Naive thymus-derived CD4-positive, alpha-beta T cell (primary cell): ENCODE measurements around the gene SNX22. TPM values are rescaled to one million over a fixed set of nuclear protein-coding genes. Genes with fewer than 3 reads are reported as not detected.

Experiments used
- ATAC-seq: fragments of 150-1000 bp; cut with Tn5 transposase; 2 replicates; pipeline ENCODE4 v1.10.0; 2021; ENCODE audit warnings: mild to moderate bottlenecking, moderate library complexity
- CTCF ChIA-PET: fragments of 350-600 bp; sonication (Branson Sonifier 250); formaldehyde crosslinking; loops from one replicate; lab custom pipeline; 2021; ENCODE audit warnings: antibody characterized with exemption; lab: Charles Lee
- POLR2A ChIA-PET: fragments of 350-600 bp; sonication (Branson Sonifier 250); formaldehyde crosslinking; loops from one replicate; lab custom pipeline; 2021; ENCODE audit warnings: antibody characterized with exemption, inconsistent platforms; lab: Charles Lee
- DNase-seq, 9 donors: peaks; one replicate each; pipeline versions ENCODE4 v3.0.0 to v3.0.0-alpha.2; 2020 to 2022; ENCODE audit warnings: mixed read lengths in 1 of 9
- H3K27ac ChIP-seq: one replicate; pipeline ENCODE4 v1.7.0; 2013; ENCODE audit warnings: mild to moderate bottlenecking, low read depth, low read length, moderate library complexity
- H3K27me3 ChIP-seq, 2 donors: one replicate each; pipeline ENCODE4 v1.7.0; 2013; ENCODE audit warnings: low read length in 2 of 2, mild to moderate bottlenecking in 2 of 2, moderate library complexity in 2 of 2; ENCODE audit not compliant: control insufficient read depth in 2 of 2, insufficient read depth in 2 of 2
- H3K36me3 ChIP-seq, 3 experiments: 1 replicate in 2 of 3; 2 replicates in 1 of 3; pipeline ENCODE4 v1.7.0; 2013; ENCODE audit warnings: low read length in 3 of 3, mild to moderate bottlenecking in 3 of 3, moderate library complexity in 1 of 3; ENCODE audit not compliant: insufficient read depth in 3 of 3, control insufficient read depth in 2 of 3
- H3K4me1 ChIP-seq, 2 donors: one replicate each; pipeline ENCODE4 v1.7.0; 2013; ENCODE audit warnings: low read length in 2 of 2, mild to moderate bottlenecking in 2 of 2, moderate library complexity in 1 of 2; ENCODE audit not compliant: control insufficient read depth in 2 of 2, insufficient read depth in 2 of 2
- H3K4me3 ChIP-seq: 2 replicates; pipeline ENCODE4 v1.7.0; 2013; ENCODE audit warnings: mild to moderate bottlenecking, low read length
- H3K9me3 ChIP-seq, 3 experiments: 1 replicate in 2 of 3; 2 replicates in 1 of 3; pipeline ENCODE4 v1.7.0; 2013; ENCODE audit warnings: low read length in 3 of 3; ENCODE audit not compliant: control insufficient read depth in 2 of 3
- H3K27ac Mint-ChIP-seq, 9 donors: one replicate each; pipeline ENCODE4 v1.8.0; 2020 to 2022; ENCODE audit warnings: mixed read lengths in 9 of 9, mild to moderate bottlenecking in 8 of 9, moderate library complexity in 5 of 9, inconsistent platforms in 2 of 9
- H3K27me3 Mint-ChIP-seq, 5 donors: one replicate each; pipeline ENCODE4 v1.8.0; 2021 to 2022; ENCODE audit warnings: mixed read lengths in 5 of 5, mild to moderate bottlenecking in 1 of 5
- H3K36me3 Mint-ChIP-seq, 5 donors: one replicate each; pipeline ENCODE4 v1.8.0; 2020 to 2022; ENCODE audit warnings: mixed read lengths in 5 of 5, mild to moderate bottlenecking in 3 of 5, inconsistent platforms in 1 of 5
- H3K4me1 Mint-ChIP-seq, 7 donors: one replicate each; pipeline ENCODE4 v1.8.0; 2020 to 2022; ENCODE audit warnings: mixed read lengths in 7 of 7, mild to moderate bottlenecking in 3 of 7, inconsistent platforms in 1 of 7
- H3K4me3 Mint-ChIP-seq, 10 donors: one replicate each; pipeline ENCODE4 v1.8.0; 2020 to 2022; ENCODE audit warnings: mild to moderate bottlenecking in 10 of 10, mixed read lengths in 10 of 10, moderate library complexity in 6 of 10, inconsistent platforms in 2 of 10
- H3K9me3 Mint-ChIP-seq, 11 donors: one replicate each; pipeline ENCODE4 v1.8.0; 2020 to 2022; ENCODE audit warnings: mixed read lengths in 11 of 11, mild to moderate bottlenecking in 4 of 11, inconsistent platforms in 1 of 11, moderate library complexity in 1 of 11
- intact Hi-C, 2 donors: fragments of 100-400 bp; cut with micrococcal nuclease; formaldehyde crosslinking; loops; one replicate each; pipeline ENCODE4 v1.15.1; 2023
- polyA plus RNA-seq, 2 donors: library from polyadenylated mRNA; unstranded; fragments of 300-500 nt; fragmentation: Illumina TruSeq; gene quantifications; one replicate each; pipeline ENCODE4 v1.2.3, GENCODE V29; 2021
- total RNA-seq, 6 experiments: library from RNA in 5 of 6; stranded (reverse) in 5 of 6; gene quantifications; 1 replicate in 5 of 6; 2 replicates in 1 of 6; pipeline ENCODE4 v1.2.3 and lab custom pipeline; 2021 to 2026

The SNX22 gene
- total and polyA plus RNA-seq, 7 experiments from 2014 or later = 0.19 to 1.6 (median 0.93) TPM

GRCh38 chr15:64163659-64164362 lies 12.3 kb downstream of the SNX22 start:
- H3K27me3 Mint-ChIP-seq = peaks cover 0 to 2% (median 0%) of the 10 kb centered on the region in 5 donors
- peaks cover 9 to 20% (median 14%) of the 10 kb centered on the region in 5 donors for H3K36me3 Mint-ChIP-seq
- peak overlapping the region; percentile 83 to 96 (median 93) for H3K27ac Mint-ChIP-seq
- POLR2A ChIA-PET = interaction anchor here (0.6 to 6.6 kb wide), 11 partner anchors 8 to 1141 kb away, joined by 3 to 55 read pairs (median 4); partner anchors contain the start of genes CIAO2A, RNU5B-1, SNX1 and SNX22
- intact Hi-C loops = loop anchor here (1.0 to 10.0 kb wide), 19 partner anchors 11 to 1703 kb away; partner anchors contain the start of genes CSNK1G1 (in 2 of the 2), RNU5A-1 (in 2 of the 2), TRIP4 (in 2 of the 2) and USP3 (in 2 of the 2)
- Histone ChIP-seq H3K36me3 (peaks cover 8 to 19% (median 10%) of the 10 kb centered on the region in 3 experiments), H3K27ac (peak overlapping the region; percentile 97), H3K4me1 (peaks cover 17 to 26% of the 10 kb centered on the region in 2 donors), H3K4me3 (peak overlapping the region; percentile 74), H3K27me3 (no peaks in the 10 kb centered on the region), H3K9me3 (no peaks in the 10 kb centered on the region)
- peaks cover 22 to 45% (median 39%) of the 10 kb centered on the region in 7 donors for H3K4me1 Mint-ChIP-seq
- no peaks in the 10 kb centered on the region for H3K9me3 Mint-ChIP-seq
- DNase-seq (no peak), ATAC-seq (no peak)
- H3K4me3 Mint-ChIP-seq = peak overlapping the region; percentile 80 to 97 (median 90)
- CTCF ChIA-PET = interaction anchor here (1.8 to 3.2 kb wide), 2 partner anchors 10 to 68 kb away, joined by 5 to 11 read pairs; partner anchors contain the start of gene SNX1

GRCh38 chr15:64164436-64164835 lies 12.9 kb downstream of the SNX22 start:
- Histone ChIP-seq H3K9me3 (no peaks in the 10 kb centered on the region), H3K36me3 (peaks cover 6 to 13% (median 8%) of the 10 kb centered on the region in 3 experiments), H3K4me1 (peaks cover 17 to 24% of the 10 kb centered on the region in 2 donors), H3K27ac (no peak overlapping the region), H3K4me3 (no peak overlapping the region), H3K27me3 (no peaks in the 10 kb centered on the region)
- Mint-ChIP-seq H3K4me3 (peak overlapping the region in 9 of 10 donors; percentile 53 to 97 (median 90)), H3K27ac (peak overlapping the region in 7 of 9 donors; percentile 55 to 96 (median 86)), H3K9me3 (no peaks in the 10 kb centered on the region), H3K36me3 (peaks cover 8 to 17% (median 13%) of the 10 kb centered on the region in 5 donors), H3K27me3 (peaks cover 0 to 2% (median 0%) of the 10 kb centered on the region in 5 donors), H3K4me1 (peaks cover 20 to 41% (median 35%) of the 10 kb centered on the region in 7 donors)
- ChIA-PET CTCF (interaction anchor here (3.2 kb wide), 1 partner anchor 10 kb away, joined by 11 read pairs; no protein-coding TSS in a partner anchor), POLR2A (interaction anchor here (2.7 to 6.6 kb wide), 3 partner anchors 12 to 223 kb away, joined by 9 to 55 read pairs (median 19); partner anchors contain the start of genes SNX22 and TRIP4)
- ATAC-seq (no peak), DNase-seq (no peak)
- intact Hi-C loops = loop anchor here in 1 of 2 donors (5.0 to 10.0 kb wide), 4 partner anchors 488 to 1703 kb away; partner anchors contain the start of genes PDCD7, RAB11A and SPG21

GRCh38 chr15:64166102-64166890 lies 14.8 kb downstream of the SNX22 start:
- H3K9me3 Mint-ChIP-seq = no peaks in the 10 kb centered on the region
- ChIA-PET POLR2A (no interaction called here), CTCF (no interaction called here)
- Histone ChIP-seq H3K27me3 (no peaks in the 10 kb centered on the region), H3K36me3 (peaks cover 0 to 15% (median 0%) of the 10 kb centered on the region in 3 experiments), H3K4me3 (no peak overlapping the region), H3K4me1 (peaks cover 15 to 16% of the 10 kb centered on the region in 2 donors), H3K27ac (no peak overlapping the region), H3K9me3 (no peaks in the 10 kb centered on the region)
- peaks cover 0 to 15% (median 11%) of the 10 kb centered on the region in 5 donors for H3K36me3 Mint-ChIP-seq
- H3K27me3 Mint-ChIP-seq = peaks cover 0 to 2% (median 0%) of the 10 kb centered on the region in 5 donors
- H3K4me1 Mint-ChIP-seq = peaks cover 11 to 32% (median 24%) of the 10 kb centered on the region in 7 donors
- DNase-seq (no peak), ATAC-seq (no peak)
- intact Hi-C loops = loop anchor here in 1 of 2 donors (10.0 kb wide), 1 partner anchor 969 kb away; the partner anchor contains the start of gene PDCD7
- H3K4me3 Mint-ChIP-seq = no peak overlapping the region
- H3K27ac Mint-ChIP-seq = peak overlapping the region in 5 of 9 donors; percentile 7 to 49 (median 35)

GRCh38 chr15:64180235-64180824 lies 28.8 kb downstream of the SNX22 start:
- peak overlapping the region in 1 of 9 donors; percentile 5 for H3K27ac Mint-ChIP-seq
- intact Hi-C loops = no loop called here
- no peak for DNase-seq
- H3K36me3 ChIP-seq = peaks cover 0 to 44% (median 0%) of the 10 kb centered on the region in 3 experiments
- H3K9me3 Mint-ChIP-seq = no peaks in the 10 kb centered on the region
- no peaks in the 10 kb centered on the region for H3K4me1 ChIP-seq
- H3K27ac ChIP-seq = no peak overlapping the region
- CTCF ChIA-PET = no interaction called here
- H3K9me3 ChIP-seq = no peaks in the 10 kb centered on the region
- peak; percentile 49 for ATAC-seq
- peaks cover 0 to 3% (median 0%) of the 10 kb centered on the region in 7 donors for H3K4me1 Mint-ChIP-seq
- H3K4me3 Mint-ChIP-seq = no peak overlapping the region
- no peaks in the 10 kb centered on the region for H3K27me3 Mint-ChIP-seq
- no peaks in the 10 kb centered on the region for H3K27me3 ChIP-seq
- H3K4me3 ChIP-seq = no peak overlapping the region
- POLR2A ChIA-PET = no interaction called here
- peaks cover 6 to 49% (median 22%) of the 10 kb centered on the region in 5 donors for H3K36me3 Mint-ChIP-seq

GRCh38 chr15:64182859-64183370 lies 31.4 kb downstream of the SNX22 start:
- no peak overlapping the region for H3K27ac Mint-ChIP-seq
- H3K4me1 Mint-ChIP-seq = peaks cover 0 to 10% (median 0%) of the 10 kb centered on the region in 7 donors
- no peak overlapping the region for H3K4me3 Mint-ChIP-seq
- ATAC-seq (no peak), DNase-seq (no peak)
- no peaks in the 10 kb centered on the region for H3K9me3 ChIP-seq
- H3K9me3 Mint-ChIP-seq = no peaks in the 10 kb centered on the region
- no peaks in the 10 kb centered on the region for H3K27me3 Mint-ChIP-seq
- POLR2A ChIA-PET = no interaction called here
- no peaks in the 10 kb centered on the region for H3K27me3 ChIP-seq
- no peak overlapping the region for H3K27ac ChIP-seq
- H3K36me3 ChIP-seq = peaks cover 0 to 49% (median 0%) of the 10 kb centered on the region in 3 experiments
- H3K4me1 ChIP-seq = no peaks in the 10 kb centered on the region
- intact Hi-C loops = no loop called here
- CTCF ChIA-PET = no interaction called here
- peaks cover 12 to 37% (median 15%) of the 10 kb centered on the region in 5 donors for H3K36me3 Mint-ChIP-seq
- H3K4me3 ChIP-seq = no peak overlapping the region
